Fibroblast of the conjunctiva (primary cell): ENCODE data around the gene MEIOSIN.
"Not testable (repeated sequence)": the region's sequence is repeated elsewhere in the genome, so short reads cannot be mapped to it uniquely, and the experiment has no call there.

Source experiments
- DNase-seq: peaks from one replicate; pipeline ENCODE4 v3.0.0-alpha.2; 2010; ENCODE audit warnings: low read depth

MEIOSIN gene

DNA sequence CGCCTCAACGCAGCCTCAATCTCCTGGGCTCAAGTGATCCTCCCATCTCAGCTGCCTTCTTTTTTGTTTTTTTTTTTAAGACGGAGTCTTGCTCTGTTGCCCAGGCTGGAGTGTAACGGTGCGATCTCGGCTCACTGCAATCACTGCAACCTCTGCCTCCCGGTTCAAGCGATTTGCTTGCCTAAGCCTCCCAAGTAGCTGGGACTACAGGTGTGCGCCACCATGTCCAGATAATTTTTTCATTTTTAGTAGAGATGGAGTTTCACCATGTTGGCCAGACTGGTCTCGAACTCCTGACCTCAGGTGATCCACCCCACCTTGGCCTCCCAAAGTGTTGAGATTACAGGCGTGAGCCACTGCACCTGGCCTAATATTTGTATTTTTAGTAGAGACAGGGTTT, 13.2 kb upstream of the MEIOSIN start:
- not testable (repeated sequence) for DNase-seq

DNA sequence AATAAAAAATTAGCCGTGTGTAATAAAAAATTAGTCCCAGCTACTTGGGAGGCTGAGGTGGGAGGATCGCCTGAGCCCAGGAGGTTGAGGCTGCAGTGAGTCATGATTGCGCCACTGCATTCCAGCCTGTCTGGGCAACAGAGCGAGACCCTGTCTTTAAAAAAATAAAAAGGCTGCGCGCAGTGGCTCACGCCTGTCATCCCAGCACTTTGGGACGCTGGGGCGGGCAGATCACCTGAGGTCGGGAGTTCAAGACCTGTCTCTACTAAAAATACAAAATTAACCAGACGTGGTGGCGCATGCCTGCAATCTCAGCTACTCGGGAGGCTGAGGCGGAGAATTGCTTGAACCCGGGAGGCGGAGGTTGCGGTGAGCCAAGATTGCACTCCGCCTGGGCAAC, 4.6 kb upstream of the MEIOSIN start:
- not testable (repeated sequence) for DNase-seq

DNA sequence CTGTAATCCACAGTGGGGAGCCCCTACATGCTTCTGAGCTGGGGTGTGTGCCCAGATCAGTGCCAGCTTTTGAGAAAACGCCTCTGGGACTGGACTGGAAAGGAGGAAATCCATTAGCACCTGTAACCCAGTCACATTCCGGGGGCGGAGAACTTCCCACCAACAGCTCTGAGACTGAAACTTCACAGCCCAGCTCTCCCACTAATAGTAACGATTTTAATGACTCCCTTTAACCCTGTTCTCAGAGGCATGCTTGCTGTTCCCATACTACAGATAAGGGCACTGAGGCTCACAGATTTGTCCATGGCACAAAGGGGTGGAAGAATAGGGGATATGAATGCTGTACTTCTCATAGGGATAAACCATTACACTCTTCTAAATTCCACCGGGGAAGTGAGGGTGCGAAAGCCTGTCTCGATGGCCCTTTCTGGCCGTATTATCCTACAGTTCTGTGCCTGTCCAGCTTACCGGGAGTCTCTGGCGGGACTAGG, 3.4 kb upstream of the MEIOSIN start:
- no peak for DNase-seq

DNA sequence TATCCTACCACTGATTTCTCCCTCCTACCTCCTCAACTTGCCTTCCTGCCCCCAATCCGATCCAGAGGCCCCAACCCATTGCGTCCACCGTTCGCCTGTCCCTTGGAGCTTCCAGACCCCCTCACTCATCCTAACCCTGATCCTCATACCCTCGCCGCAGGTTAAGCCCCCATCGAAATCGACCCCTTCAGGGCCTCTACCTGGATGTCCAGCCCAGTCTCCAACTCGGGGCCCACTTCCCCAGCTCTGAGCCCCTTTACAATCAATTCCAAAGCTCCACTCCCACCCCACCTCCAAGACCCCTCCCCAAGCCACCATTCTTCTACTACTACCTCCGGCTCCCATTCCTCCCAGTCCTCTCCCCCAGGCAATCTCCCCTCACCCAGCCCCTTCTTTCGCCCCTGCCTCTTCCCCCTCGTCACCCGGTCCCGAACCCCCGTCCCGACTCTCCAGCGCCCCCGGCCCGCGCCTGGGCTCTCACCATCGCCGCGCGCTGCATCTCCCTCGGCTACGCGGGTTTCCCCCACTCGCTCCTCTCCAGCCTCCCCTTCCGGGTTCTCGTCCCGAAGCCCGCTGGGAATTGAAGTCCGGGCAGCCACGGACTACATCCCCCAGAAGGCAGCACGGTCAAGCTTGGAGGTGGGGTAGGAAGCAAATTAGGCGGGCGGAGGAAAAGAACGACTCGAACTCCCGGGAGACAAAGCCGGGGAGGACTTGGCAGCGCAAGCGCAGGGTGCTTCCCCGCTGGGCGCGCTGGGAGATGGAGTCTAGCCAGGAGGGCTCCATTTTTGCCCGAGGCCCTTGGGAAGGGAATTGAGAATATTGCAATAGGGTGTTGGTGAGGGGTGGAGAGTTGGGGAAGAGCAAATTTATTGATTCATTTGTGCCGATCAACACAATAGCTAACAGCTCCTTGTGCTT, 2.6 kb upstream of the MEIOSIN start, which contains the start of gene FBXO46:
FBXO46 (minus strand) TSS at position 529 of the 921 bp plus-strand sequence. CDS start 17,401 bp downstream, outside the sequence.
- DNase-seq: peak; percentile 98

DNA sequence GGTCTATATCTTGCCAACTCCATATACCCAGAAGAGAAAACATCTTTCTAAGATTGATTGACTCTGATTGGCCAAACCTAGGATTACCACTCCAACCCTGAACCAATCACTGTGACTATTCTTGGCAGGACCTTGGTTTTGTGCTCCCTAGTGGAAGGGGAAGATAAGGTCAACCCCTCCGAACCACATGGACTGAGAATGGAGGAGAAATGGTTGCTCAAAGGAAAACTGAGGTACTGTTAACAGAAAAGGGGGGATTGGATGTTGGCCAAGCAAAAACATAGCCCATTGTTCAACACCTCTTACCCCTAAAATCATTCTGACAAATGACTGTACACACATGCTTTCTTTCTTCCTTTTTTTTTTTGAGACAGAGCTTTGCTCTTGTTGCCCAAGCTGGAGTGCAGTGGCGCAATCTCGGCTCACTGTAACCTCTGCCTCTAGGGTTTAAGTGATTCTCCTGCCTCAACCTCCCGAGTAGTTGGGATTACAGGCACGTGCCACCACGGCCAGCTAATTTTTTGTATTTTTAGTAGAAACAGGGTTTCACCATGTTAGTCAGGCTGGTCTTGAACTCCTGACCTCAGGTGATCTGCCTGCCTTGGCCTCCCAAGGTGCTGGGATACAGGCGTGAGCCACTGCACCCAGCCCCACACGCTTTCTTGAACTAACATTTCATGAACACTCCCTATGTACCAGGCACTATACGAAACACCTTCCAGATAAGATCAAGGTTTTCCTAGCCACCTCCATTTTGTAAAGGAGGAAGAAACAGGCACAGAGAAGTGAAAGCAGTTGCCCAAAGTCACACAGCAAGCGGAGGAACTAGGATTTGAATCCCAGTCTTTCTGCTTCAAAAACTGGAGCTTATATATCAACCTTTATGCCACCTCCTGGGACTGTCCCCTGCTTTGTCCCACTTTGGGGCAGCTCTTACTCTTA, 6.5 kb downstream of the MEIOSIN start:
- DNase-seq: no peak

DNA sequence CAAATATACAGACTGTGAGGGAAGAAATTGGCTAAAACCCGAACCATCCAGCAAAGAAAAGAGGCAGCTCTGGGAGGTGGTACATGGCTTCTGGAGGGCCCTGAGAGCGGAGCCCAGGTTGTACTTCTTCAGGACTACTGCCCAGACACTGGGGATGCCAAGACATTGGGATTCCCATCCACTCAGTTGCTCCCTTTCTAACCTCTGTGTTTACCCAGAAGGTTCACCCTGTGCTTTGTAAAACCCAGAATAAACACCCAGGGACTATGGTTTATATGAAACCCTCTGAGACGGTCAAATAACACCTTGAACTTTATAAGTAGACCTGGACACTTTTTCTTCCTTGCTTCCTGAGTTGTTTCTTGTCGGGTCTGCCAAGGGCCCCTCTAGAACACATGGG, 9.7 kb downstream of the MEIOSIN start:
- no peak for DNase-seq

DNA sequence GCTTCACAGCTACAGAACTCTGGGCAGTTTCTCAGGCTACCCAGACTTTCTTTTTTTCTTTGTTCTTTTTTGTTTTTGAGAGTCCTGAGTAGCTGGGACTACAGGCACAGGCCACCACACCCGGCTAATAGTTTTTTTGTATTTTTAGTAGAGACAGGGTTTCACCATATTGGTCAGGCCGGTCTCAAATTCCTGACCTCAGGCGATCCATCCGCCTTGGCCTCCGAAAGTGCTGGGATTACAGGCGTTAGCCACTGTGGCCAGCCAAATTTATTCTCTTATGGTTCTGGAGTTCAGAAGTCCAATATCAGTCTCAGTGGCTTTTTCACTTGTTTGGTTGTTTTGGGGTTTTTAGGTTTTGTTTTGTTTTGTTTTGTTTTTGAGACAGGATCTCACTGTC, 12.4 kb downstream of the MEIOSIN start:
- no peak for DNase-seq

DNA sequence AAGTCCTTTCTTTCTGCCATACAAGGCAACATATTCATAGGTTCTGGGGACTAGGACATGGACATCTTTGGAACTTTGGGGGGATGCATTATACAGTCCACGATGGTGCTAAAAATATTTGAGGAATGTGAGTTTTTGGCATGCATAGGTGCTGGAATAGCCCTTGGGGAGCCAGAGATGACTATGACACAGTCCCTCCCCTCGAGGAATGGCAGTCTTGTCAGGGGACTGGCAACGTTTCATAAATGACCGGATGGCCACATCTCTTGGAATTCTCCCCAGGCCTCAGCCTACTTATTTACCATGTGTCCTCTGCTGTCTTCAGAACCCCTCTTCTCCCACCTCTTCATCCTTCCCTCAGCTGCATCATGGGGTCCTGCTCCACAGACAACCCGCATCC, 13.6 kb downstream of the MEIOSIN start:
- DNase-seq: no peak

DNA sequence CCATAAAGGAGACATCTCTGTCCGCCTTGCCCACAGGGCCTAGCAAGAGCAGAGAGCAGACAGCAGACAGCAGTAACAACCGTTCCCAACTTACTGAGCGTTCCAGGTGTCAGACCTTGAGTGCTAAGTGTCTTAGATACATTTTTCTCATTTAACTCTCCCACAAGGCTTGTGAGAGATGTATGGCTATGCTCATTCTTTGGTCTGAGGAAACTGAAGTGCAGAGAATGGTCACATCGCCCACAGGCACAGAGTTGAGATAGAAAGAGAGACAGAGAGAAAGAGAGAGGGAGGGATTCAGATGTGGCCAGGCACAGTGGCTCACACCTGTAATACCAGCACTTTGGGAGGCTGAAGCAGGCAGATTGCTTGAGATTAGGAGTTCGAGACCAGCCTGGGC, 14.3 kb downstream of the MEIOSIN start:
- DNase-seq: no peak

DNA sequence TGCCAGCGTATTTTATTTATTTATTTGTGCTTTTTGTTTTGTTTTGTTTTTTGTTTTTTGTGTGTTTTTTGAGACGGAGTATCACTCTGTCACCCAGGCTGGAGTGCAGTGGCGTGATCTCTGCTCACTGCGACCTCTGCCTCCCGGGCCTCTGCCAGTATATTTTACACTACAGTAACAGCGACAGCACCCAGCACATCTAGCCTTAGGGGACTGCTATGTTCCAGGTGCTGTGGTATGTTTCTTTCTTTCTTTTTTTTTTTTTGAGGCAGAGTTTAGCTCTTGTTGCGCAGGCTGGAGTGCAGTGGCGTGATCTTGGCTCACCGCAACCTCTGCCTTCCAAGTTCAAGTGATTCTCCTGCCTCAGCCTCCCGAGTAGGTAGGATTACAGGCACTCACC, 18.2 kb downstream of the MEIOSIN start:
- DNase-seq: not testable (repeated sequence)

DNA sequence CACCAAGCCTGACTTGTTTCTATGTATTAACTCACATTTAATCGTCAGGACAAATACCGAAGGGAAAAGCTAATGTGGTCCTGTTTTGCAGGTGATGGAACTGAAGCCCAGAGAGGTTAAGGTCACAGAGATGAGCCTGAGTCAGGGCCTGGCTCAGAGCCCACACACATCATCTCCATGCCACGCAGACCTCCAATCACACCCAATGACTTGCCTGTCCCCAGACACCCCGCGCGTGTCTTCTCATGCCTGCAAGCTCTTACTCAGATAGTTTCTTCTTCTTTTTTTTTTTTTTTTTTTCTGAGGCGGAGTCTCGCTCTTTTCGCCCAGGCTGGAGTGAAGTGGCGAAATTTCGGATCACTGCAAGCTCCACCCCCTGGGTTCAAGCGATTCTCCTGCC, 19.4 kb downstream of the MEIOSIN start:
- no peak for DNase-seq

DNA sequence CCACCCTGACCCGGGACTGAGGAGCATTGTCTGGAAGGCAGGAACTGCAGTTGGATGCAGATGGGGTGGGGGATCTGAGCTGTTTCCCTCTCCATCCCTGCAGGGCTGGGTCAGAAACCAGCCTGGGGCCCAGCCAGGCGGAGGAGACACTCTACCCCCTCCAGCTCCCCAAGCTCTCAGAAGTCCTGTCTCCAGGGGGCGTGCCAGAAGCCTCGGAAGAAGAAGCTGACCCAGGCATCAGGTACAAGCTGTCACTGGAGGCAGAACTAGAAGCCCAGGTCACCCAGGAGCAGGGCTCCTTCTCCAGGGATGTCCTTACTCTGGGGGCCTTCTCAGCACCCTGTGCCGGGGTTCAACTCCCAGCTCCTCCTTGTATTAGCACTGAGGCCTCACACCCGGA, 20.3 kb downstream of the MEIOSIN start:
- no peak for DNase-seq

DNA sequence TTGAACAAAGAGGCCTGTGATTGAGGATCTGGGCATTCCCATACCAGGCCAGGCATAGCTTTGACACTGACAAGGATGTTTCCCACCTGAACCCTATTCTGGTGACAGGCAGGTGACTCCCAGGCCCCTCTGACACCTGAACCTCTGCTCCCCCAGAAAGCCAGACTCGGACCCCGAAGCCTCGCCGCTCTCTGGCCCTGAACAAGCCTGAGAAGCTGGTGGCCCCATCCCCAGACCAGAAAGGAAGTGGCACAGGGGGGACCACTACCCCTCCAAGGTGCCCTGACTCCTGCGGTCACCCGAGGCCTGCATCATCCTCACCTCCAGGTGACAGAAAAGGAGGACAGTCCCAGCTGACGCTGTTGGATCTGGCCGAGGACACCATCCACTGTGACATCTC, 21.1 kb downstream of the MEIOSIN start:
- DNase-seq: no peak

DNA sequence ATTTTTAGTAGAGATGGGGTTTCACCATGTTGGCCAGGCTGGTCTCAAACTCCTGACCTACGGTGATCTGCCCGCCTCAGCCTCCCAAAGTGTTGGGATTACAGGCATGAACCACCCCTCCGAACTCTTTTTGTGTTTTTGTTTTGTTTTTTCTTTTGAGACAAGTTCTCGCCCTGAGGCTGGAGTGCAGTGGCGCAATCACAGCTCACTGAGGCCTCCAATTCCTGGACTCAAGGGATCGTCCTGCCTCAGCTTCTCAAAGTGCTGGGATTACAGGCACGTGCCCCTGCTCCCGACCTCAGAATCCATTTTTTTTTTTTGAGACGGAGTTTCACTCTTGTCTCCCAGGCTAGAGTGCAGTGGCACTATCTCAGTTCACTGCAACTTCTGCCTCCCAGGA, 24.5 kb downstream of the MEIOSIN start:
- no peak for DNase-seq

DNA sequence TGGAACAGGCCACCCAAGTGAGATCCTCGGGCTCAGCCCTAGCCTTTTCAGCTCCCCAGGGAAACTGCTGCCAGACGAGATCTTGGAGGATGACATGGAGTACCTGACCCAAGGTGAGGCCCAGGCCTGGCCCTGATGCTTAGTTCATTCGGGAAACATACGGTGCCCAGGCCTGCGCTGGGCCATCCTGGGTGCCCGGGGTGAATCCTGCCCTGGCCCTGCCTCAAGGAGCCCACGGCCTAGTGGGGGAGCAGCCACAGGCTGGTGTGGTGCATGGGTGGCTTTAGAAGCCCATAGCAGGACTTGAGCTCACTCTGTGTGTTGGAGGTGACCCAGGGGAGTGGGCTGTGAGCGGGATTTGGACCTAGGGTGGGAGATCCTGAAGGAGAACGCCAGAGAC, 25.7 kb downstream of the MEIOSIN start:
- no peak for DNase-seq

DNA sequence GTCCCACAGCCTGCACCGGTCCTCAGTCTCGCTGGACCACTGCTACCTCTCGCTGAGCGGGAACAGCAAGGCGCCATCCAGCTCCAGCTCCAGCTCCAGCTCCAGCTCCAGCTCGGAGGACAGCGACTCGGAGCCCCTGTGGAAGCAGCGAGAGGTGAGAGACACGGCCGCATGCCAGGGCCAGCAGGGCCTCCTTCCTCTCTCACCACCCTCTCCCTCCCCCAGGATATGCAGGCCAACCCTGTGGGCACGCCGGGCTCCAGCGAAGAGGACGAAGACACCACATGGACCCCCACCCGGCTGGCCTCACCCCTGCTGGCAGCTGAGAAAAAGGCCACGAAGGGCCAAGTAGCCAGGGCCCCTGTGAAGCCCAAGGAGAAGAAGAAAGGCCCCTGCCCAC, 28.5 kb downstream of the MEIOSIN start:
- DNase-seq: no peak

DNA sequence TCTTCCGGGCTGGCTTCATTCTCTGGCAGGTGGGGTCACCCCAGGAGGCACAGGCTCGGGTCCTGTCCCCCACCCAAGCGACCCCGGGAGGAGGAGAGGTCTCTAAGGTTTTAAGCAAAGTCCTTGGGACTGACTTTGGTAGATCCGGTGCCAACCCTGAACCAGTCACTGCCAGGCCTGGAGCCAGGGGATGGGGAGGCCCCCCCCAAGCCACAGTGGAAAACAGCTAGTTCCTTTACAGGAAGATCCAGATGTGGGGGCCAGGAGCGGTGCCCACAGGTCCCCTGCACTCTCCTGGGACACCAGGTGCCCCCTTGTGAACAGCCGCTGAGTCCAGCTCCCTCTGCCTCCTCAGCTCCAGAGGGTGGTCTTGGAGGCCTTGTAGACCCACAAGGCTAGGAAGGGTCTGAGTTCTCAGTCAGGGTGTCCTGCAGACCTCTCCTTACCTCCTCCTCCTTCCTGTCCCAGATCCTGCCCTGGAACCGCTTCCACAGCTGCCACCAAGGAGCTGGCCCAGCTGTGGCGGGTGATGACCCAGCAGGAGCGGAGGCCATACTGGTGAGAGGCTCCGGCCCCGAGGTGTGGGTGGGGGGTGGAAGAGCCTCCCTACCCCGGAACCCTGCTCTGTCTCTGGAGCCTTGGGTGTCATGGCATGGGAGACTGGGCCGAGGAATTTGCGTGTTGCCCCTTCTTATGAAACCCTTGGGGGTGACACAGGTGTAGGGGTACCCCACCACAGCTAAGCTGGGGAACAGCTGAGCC, 29.8 kb downstream of the MEIOSIN start:
- DNase-seq: no peak

DNA sequence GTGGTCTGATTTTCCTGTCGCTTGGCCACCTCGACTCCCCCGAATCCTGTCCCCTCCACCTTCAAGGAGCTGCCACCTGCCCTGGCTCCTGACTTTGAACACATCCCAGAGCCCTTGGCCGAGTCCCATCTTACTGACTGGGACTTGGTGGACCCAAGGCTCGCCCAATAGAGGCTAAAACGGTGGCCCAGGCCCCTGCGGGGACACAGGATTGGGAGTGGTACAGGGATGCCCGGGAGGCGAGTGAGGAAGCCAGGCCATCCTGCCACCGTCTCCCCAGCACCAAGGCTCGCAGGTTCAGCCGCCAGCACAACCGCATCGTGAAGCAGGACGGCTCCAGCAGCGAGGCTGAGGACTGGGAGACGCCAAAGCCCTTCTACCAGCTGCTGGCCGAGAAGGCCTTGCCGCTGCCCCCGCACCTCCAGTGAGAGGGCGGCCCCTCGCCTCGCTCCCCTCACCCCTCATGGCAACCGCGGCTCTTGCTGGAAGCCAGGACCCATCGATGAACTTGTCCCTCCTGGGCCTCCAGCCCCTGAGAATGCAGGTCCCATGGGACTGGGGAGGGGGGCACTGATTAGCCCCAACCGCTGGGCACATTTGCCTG, 30.6 kb downstream of the MEIOSIN start:
- no peak for DNase-seq

DNA sequence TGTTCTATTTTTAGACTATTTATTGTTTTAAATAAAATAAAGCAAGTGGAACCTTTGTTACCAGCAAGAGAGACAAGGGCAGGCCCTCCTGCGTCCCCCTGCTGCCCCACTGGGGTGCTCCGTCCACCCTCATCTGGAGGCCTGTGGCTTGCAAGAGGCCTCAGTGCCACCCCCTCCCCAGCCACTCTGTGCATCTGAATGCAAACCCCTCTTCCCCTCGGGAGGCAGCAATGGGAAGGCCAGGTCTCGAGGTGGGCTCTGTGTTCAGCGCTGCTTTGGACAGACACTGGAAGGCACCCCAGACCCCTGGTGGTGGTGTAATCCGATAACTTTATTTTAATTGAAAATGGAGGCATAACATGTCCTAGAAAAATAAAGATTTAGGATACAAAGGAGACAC, 31.2 kb downstream of the MEIOSIN start:
- DNase-seq: no peak

DNA sequence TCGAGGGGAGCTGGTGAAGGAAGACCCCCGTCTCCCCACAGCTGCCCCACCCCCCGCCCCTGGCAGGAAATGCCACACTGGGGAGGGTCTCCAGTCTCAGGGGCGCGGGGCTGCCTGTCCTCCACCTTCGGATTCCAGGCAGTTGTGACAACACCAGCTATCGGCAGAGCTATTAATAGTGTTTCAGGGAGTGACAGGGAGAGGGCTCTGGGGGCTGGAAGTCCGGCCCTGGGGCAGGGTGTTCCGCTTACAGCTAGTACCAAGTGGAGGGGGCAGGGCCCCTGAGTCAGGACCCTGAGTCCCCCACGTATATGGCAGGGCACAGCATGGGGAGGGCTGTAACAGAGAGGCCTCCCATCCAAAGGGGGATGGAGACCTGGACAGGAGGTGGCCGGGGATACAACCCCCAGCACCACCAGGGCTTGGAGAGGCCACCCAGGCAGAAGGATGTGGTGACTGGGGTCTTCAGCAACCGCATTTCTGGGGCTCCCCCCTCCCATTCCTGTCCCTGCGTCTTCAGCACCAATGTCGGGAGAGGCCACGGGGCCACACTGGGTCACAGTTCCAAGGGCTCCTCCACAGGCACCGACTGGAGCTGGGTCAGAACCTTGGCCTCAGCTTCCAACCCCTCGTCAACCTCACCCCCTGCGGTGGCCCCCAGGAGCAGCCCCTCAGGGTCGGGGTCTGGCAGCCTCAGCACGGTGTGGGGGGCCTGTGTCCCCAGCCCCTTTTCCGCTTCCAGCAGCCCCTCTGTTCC, 31.9 kb downstream of the MEIOSIN start:
- DNase-seq: no peak
